Glomerular endothelial cell (primary cell): ENCODE measurements around the gene RNU6-9. TPM values are rescaled to one million over a fixed set of nuclear protein-coding genes. Genes with fewer than 3 reads are reported as not detected.
"Not testable (repeated sequence)": the region's sequence is repeated elsewhere in the genome, so short reads cannot be mapped to it uniquely, and the experiment has no call there.

Experiments used
- DNase-seq: peaks from one replicate; pipeline ENCODE4 v3.0.0-alpha.2; 2011; ENCODE audit warnings: low read depth, low spot score; ENCODE audit errors: extremely low read depth
- total RNA-seq: library from RNA; depleted of rRNA; stranded (reverse); fragments of >200 nt; gene quantifications from 2 replicates; pipeline ENCODE4 v1.2.3, GENCODE V29; 2015

The RNU6-9 gene
- not detected in 2 replicates for total RNA-seq

DNA sequence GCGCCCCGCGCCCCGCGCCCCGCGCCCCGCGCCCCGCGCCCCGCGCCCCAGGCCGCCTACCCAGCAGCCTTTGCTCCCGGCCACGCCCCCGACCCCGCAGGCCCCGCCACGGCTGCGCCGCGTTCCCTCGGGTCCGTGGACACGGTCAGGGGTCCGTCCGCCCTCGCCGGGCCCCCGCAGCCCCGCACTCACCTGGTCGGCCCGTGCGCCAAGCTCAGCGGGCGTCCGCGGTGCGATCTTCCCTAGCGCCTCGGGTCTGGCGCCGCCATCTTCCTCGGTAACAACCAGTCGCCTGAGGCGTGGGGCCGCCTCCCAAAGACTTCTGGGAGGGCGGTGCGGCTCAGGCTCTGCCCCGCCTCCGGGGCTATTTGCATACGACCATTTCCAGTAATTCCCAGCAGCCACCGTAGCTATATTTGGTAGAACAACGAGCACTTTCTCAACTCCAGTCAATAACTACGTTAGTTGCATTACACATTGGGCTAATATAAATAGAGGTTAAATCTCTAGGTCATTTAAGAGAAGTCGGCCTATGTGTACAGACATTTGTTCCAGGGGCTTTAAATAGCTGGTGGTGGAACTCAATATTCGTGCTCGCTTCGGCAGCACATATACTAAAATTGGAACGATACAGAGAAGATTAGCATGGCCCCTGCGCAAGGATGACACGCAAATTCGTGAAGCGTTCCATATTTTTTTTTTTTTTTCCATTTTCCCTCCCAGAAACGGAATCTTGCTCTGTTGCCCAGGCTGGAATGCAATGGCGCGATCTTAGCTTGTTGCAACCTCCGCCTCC, at the start of gene RNU6-9, which contains the start of gene MED16:
Gene RNU6-9 (plus strand): TSS at position 591 of the 796 bp plus-strand sequence.
Gene MED16 (minus strand): TSS at position 294 of the 796 bp plus-strand sequence. CDS start 2,056 bp downstream, outside the sequence.
- peak; percentile 77 for DNase-seq

DNA sequence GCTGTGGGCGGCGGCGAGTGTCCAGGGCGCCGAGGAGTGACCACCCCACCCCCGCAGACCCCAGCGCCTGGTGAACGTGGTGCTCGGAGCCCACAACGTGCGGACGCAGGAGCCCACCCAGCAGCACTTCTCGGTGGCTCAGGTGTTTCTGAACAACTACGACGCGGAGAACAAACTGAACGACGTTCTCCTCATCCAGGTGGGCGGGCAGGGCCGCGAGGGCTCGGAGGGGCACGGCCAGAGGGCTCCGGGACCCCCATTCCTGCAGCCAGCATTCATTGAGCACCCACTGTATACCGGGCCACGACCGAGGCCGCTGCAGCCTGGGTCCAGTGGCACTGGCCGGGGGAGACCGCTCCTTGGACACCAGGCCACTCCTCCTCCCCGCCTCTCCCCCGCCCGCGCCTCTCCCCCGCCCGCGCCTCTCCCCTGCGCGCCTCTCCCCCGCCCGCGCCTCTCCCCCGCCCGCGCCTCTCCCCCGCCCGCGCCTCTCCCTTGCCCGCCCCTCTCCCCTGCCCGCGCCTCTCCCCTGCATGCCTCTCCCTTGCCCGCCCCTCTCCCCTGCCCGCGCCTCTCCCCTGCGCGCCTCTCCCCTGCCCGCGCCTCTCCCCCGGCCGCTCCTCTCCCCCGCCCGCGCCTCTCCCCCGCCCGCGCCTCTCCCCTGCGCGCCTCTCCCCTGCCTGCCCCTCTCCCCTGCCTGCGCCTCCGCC, 49.3 kb upstream of the RNU6-9 start:
- DNase-seq: no peak

DNA sequence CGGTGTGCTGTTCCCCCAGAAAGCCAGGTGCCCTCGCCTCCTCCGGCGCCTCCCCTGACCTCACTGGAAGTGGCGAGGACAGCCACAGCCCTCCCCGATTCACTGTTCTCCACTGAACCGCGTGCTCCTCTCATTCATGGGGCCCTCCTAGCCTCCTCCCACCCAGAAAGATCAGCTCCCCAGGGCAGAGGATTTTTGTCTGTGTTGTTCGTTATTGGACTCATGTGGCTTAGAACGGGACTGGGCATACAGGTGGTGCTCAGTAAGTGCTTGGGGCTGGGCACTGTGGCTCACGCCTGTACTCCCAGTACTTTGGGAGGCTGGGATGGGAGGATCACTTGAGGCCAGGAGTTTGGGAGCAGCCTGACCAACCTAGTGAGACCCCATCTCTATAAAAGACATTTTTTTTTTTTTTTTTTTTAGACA, 48.7 kb upstream of the RNU6-9 start:
- DNase-seq: no peak

DNA sequence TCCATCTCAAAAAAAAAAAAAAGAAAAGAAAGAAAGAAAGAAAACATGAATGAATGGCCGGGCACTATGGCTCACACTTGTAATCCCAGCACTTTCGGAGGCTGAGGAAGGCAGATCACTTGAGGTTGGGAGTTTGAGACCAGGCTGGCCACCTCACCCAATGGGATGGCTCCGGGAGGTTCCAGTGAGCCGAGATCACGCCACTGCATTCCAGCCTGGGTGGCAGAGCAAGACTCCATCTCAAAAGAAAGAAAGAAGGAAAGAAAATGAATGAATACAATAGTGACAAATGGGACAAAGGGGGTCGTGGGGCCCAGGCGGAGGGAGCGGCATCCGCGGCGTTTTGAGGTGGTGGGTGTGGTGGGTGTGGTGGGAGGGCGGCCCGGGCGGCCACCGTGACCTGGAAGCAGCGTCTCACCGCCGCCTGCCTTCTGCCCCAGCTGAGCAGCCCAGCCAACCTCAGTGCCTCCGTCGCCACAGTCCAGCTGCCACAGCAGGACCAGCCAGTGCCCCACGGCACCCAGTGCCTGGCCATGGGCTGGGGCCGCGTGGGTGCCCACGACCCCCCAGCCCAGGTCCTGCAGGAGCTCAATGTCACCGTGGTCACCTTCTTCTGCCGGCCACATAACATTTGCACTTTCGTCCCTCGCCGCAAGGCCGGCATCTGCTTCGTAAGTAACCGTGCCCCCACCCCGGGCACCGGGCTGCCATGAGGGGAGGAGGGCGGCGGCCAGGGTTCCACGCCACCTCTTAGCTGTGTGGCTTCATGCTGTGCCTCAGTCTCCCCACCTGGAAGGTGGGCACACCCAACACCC, 47.4 kb upstream of the RNU6-9 start:
- no peak for DNase-seq

DNA sequence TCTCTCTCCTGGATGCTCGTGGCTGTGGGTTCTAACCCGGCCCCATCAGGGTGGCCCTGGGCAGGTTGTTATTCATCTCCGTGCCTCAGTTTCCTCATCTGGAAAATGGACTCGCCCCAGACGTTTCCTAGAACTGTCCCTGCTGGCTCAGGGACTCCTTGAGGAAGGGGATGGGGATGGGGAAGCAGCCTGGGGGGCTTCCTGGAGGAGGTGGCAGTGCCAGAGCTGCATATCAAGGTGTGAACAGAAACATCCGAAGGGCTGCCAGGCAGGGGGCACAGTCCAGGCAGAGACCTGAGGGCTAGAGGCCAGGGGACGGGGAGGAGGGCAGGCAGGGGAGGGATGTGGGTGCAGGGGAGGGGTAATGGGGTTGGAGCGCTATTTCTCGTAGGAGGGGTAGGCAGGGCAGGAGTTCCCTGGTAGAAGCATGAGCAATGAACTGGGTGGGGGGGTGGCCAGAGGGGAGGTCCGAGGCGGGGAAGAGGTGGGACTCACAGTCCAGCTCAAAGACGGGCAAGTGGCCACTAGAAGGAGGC, 44.8 kb upstream of the RNU6-9 start:
- DNase-seq: no peak

DNA sequence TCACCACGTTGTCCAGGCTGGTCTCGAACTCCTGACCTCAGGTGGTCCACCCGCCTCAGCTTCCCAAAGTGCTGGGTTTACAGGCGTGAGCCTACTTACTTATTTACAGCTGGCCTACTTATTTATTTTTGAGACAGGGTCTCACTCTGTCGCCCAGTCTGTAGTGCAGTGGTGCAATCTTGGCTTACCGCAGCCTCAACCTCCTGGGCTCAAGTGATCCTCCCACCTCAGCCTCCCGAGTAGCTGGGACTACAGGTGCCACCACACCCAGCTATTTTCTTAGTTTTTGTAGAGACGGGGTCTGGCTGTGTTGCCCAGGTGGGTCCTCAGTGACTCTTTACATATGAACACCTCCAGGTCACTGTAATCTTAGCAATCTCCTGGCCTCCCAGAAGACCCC, 44.1 kb upstream of the RNU6-9 start:
- DNase-seq: not testable (repeated sequence)

DNA sequence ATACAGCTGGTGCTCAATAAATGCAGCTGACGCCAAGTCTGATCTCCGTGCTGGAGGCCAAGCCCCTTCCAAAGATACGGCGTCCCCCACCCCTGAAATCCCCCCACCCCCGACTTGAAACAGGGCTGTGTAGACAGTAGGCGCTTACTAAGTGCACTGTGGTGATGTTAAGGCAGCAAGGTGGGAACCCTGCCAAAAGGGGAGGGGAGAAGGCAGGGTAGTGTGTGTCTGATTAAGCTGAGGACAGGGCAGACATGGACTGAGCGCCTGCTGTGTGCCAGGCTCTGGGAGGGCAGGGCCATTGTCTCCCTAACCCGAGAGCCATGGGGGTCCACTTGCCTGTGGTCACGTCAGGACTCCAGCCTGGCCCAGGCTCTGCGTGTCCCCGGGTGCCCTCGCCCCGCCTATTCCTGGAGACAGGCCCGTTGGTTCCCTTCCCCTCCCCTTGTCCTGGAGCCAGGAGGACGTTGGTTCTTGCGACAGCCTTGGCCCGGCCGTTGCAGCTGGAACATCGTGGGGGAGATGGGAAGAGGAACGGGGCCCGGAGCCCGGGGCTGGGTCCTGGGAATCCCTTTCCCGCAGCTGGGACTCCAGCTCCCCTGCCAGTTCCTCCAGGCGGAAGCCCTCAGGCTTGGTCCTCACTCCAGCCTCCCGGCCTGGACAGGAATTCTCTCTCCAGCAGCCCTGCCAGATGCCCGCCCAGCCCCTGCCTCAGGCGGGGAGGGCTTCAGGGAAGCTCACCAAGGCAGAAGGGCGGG, 42.9 kb upstream of the RNU6-9 start:
- DNase-seq: no peak

DNA sequence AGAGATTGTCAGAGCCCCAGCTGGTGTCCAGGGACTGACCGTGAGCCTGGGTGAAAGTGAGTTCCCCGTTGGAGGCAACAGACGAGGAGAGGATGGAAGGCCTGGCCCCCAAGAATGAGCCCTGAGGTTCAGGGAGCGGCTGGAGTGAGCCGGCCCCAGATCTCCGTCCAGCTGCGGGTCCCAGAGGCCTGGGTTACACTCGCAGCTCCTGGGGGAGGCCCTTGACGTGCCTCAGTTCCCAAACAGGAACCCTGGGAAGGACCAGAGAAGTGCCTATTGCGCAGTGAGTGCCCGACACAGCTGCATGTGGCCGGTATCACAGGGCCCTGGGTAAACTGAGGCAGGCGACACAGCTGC, 42.3 kb upstream of the RNU6-9 start:
- DNase-seq: no peak

DNA sequence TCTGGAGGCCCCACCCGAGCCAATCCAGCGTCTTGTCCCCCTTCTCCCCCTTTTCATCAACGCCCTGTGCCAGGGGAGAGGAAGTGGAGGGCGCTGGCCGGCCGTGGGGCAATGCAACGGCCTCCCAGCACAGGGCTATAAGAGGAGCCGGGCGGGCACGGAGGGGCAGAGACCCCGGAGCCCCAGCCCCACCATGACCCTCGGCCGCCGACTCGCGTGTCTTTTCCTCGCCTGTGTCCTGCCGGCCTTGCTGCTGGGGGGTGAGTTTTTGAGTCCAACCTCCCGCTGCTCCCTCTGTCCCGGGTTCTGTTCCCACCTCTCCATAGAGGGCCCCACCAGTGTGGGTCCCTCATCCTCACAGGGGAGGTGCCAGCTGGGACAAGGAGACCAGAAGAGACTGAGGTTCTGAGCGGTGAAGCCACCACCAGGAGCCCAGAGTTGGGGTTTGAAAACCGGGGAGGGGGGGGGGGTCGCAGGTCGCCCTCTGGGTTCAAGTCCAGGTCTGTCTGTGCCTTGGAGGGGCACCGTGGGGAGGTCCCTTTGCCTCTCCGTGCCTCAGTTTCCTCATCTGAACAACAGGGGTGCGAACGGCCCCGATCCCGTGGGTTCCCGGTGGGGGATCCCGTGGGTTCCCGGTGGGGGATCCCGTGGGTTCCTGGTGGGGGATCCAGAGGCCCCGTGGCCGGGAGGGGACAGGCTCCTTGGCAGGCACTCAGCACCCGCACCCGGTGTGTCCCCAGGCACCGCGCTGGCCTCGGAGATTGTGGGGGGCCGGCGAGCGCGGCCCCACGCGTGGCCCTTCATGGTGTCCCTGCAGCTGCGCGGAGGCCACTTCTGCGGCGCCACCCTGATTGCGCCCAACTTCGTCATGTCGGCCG, 40.9 kb upstream of the RNU6-9 start, which contains the start of gene ELANE:
Gene ELANE (plus strand): TSS at position 168 of the 878 bp plus-strand sequence. CDS start 26 bp downstream, at position 194.
- no peak for DNase-seq

DNA sequence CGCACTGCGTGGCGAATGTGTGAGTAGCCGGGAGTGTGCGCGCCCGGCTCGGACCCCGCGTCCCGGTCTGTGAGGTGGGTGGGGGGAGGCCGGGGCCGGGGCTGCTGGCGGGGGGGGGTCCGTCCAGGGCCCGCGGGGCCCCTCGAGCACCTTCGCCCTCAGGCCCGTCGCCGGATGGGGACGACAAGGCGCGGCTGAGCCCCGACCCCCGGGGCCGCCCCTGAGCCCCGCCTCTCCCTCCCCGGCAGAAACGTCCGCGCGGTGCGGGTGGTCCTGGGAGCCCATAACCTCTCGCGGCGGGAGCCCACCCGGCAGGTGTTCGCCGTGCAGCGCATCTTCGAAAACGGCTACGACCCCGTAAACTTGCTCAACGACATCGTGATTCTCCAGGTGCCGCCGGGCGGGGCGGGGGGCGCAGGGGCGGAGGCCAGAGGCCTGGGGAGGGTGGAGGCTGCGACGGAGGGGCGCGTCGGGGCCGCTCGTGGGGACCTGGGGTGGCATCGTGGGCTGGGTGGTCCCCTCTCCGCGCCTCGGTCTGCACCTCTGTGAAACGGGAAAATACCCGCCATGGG, 40.2 kb upstream of the RNU6-9 start:
- DNase-seq: no peak

DNA sequence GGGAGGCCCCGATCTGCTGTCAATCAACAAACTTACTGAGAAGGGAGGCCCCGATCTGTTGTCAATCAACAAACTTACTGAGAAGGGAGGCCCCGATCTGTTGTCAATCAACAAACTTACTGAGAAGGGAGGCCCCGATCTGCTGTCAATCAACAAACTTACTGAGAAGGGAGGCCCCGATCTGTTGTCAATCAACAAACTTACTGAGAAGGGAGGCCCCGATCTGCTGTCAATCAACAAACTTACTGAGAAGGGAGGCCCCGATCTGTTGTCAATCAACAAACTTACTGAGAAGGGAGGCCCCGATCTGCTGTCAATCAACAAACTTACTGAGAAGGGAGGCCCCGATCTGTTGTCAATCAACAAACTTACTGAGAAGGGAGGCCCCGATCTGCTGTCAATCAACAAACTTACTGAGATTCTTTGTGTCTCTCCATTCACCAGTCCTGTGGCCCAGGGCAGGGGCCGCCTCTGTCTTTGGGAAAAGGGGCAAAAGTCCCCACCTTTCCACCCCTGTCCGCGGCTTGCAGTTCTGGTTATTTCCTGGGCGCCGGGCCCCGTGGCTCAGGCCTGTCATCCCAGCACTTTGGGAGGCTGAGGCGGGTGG, 39.6 kb upstream of the RNU6-9 start:
- not testable (repeated sequence) for DNase-seq

DNA sequence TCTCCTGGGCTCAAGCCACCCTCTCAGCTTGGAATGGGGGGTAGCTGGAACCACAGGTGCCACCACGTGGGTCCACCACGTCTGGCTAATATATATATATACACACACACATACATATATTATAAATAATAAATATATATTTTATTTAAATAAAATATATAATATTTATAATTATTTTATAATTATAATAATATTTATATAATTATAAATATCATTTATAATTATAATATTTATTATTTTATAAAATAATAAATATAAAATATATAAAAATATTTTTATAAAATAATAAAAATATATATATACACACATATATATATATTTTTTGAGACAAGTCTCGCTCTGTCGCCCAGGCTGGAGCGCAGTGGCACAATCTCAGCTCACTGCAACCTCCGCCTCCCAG, 38.7 kb upstream of the RNU6-9 start:
- DNase-seq: no peak

DNA sequence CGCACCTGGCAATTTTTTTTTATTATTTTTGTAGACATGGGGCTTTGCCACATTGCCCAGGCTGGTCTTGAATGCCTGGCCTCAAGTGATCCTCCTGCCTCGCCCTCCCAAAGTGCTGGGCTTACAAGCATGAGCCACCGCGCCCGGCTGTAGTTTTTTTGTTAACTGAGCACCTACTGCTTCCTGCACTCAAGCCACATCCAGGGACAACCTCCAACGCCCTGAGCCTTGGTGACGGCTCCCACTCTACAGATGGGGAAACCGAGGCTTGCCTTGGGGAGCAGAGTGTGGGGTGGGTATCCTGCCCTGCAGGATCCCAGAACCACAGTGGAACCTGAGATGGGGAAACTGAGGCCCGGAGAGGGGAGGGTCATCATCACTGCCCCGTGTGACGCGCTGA, 38.1 kb upstream of the RNU6-9 start:
- no peak for DNase-seq

DNA sequence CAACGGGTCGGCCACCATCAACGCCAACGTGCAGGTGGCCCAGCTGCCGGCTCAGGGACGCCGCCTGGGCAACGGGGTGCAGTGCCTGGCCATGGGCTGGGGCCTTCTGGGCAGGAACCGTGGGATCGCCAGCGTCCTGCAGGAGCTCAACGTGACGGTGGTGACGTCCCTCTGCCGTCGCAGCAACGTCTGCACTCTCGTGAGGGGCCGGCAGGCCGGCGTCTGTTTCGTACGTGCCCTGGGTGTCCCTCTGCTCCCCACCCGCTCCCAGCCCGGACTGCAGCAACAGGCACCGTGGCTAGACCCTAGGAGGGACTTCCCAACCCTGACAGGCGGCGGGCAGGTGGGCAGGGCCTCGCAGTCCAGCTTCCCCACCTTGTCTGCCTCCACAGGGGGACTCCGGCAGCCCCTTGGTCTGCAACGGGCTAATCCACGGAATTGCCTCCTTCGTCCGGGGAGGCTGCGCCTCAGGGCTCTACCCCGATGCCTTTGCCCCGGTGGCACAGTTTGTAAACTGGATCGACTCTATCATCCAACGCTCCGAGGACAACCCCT, 37.6 kb upstream of the RNU6-9 start:
- DNase-seq: no peak

DNA sequence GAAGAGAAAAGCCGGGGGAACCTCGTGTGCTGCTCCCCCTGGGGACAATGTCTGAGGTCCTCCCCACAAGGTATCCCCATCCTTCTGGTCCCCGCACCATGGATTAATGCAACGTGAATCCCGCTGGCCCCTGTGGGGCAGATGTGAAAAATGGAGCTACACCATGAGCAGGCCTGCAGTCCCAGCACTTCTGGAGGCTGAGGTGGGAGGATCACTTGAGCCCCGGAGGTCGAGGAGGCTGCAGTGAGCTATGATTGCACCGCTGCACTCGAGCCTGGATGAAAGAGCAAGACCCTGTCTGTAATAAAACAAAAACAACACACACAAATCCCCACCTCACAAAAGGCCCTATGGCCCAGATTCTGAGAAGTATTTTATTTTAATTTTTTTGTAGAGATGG, 35.0 kb upstream of the RNU6-9 start:
- DNase-seq: no peak

DNA sequence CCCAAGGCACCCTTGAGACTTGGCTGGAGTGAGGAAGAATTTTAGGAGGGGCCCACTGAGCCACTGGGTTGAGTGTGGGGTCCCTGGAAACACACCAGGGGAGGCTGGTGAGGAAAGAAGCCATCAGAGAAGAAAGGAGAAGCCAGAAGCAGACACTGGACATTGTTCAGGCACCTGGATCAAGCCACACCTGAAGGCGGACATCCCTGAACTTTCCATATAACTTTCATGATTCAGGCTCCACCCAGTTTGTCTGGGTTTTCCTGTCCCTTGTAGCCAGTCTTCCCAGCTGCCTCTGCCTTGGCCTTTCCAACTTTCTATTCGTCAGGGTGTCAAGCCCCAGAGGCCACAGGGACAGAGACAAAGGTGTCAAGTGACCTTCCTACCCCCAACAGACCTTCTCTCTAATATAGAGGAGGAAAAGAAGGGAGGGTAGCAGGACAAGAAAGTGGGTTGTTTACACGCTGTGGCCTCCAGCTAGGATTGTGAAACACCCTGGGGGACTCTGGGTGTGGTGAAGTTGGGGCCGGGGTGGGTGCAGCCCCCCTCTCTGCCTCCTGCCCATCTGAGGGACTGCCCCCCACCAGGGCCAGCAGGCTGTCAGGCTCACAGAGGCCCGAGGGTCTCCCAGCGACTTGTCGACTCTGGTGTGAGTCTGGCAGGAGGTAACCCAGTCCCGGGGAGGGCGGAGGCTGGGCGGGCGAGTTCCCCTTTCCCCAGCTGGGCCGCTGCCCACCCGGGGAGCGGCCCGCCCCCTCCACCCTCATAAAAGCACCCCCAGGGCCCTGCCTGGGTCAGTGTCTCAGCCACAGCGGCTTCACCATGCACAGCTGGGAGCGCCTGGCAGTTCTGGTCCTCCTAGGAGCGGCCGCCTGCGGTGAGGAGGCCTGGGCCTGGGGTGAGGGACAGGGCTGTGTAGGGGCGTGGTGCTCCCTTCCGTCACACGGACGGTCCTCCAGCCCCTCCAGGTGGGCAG, 34.1 kb upstream of the RNU6-9 start, which contains the start of gene CFD:
Gene CFD (plus strand): TSS at position 797 of the 976 bp plus-strand sequence. CDS start 26 bp downstream, at position 823.
- no peak for DNase-seq
